ENCODE data around the gene ITLN2.

DNA sequence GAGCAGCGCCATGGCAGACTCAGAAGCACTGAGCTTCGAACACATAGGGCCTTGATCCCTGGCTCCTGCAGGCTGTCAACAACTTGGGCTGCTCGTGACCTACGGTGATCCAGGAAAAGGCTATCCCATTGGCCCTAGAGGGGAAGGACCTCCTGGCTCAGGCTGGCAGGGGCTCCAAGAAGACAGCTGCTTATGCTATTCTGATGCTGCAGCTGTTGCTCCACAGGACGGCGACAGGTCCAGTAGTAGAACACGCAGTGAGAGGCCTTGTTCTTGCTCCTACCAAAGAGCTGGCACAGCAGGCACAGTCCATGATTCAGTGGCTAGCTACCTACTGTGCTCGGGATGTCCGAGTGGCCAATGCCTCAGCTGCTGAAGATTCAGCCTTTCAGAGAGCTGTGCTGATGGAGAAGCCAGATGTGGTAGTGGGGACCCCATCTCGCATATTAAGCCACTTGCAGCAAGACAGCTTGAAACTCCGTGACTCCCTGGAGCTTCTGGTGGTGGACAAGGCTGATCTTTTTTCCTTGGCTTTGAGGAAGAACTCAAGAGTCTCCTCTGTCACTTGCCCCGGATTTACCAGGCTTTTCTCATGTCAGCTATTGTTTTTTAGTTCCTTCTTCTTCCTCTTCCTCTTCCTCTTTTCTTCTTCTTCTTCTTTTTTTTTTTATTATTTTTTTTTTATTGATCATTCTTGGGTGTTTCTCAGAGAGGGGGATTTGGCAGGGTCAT lies 18.9 kb downstream of the ITLN2 start:
- TF ChIP-seq, protein P1, sequence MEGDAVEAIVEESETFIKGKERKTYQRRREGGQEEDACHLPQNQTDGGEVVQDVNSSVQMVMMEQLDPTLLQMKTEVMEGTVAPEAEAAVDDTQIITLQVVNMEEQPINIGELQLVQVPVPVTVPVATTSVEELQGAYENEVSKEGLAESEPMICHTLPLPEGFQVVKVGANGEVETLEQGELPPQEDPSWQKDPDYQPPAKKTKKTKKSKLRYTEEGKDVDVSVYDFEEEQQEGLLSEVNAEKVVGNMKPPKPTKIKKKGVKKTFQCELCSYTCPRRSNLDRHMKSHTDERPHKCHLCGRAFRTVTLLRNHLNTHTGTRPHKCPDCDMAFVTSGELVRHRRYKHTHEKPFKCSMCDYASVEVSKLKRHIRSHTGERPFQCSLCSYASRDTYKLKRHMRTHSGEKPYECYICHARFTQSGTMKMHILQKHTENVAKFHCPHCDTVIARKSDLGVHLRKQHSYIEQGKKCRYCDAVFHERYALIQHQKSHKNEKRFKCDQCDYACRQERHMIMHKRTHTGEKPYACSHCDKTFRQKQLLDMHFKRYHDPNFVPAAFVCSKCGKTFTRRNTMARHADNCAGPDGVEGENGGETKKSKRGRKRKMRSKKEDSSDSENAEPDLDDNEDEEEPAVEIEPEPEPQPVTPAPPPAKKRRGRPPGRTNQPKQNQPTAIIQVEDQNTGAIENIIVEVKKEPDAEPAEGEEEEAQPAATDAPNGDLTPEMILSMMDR (IDR thresholded peaks at IDR 0.05 in 2 of 3, conservative IDR thresholded peaks at IDR 0.05 in 1 of 3; ENCODE audit: borderline replicate concordance in 1 of 3, insufficient read depth in 1 of 3, low read depth in 2 of 3, low read length in 2 of 3) = no peak
- TF ChIP-seq POLR2AphosphoS5 (IDR thresholded peaks at IDR 0.05; ENCODE audit: low read depth, low read length) = no peak
- no peak for TF ChIP-seq EZH2phosphoT487 (IDR thresholded peaks at IDR 0.05; ENCODE audit: borderline replicate concordance)
- TF ChIP-seq POLR2A (IDR thresholded peaks at IDR 0.05; ENCODE audit: borderline replicate concordance, extremely low read depth, insufficient read depth, insufficient read length) = no peak
- TF ChIP-seq, protein P2, sequence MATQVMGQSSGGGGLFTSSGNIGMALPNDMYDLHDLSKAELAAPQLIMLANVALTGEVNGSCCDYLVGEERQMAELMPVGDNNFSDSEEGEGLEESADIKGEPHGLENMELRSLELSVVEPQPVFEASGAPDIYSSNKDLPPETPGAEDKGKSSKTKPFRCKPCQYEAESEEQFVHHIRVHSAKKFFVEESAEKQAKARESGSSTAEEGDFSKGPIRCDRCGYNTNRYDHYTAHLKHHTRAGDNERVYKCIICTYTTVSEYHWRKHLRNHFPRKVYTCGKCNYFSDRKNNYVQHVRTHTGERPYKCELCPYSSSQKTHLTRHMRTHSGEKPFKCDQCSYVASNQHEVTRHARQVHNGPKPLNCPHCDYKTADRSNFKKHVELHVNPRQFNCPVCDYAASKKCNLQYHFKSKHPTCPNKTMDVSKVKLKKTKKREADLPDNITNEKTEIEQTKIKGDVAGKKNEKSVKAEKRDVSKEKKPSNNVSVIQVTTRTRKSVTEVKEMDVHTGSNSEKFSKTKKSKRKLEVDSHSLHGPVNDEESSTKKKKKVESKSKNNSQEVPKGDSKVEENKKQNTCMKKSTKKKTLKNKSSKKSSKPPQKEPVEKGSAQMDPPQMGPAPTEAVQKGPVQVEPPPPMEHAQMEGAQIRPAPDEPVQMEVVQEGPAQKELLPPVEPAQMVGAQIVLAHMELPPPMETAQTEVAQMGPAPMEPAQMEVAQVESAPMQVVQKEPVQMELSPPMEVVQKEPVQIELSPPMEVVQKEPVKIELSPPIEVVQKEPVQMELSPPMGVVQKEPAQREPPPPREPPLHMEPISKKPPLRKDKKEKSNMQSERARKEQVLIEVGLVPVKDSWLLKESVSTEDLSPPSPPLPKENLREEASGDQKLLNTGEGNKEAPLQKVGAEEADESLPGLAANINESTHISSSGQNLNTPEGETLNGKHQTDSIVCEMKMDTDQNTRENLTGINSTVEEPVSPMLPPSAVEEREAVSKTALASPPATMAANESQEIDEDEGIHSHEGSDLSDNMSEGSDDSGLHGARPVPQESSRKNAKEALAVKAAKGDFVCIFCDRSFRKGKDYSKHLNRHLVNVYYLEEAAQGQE (IDR thresholded peaks at IDR 0.05; ENCODE audit: low read depth) = no peak
- TF ChIP-seq RAD21 (IDR thresholded peaks at IDR 0.05; ENCODE audit: low read depth) = no peak
- no peak for TF ChIP-seq CBX3 (IDR thresholded peaks at IDR 0.05; ENCODE audit: low read depth)
- no peak for TF ChIP-seq SP1 (IDR thresholded peaks at IDR 0.05; ENCODE audit: low read depth)
- TF ChIP-seq, protein P3, sequence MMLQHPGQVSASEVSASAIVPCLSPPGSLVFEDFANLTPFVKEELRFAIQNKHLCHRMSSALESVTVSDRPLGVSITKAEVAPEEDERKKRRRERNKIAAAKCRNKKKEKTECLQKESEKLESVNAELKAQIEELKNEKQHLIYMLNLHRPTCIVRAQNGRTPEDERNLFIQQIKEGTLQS (IDR thresholded peaks at IDR 0.05) = no peak
- TF ChIP-seq SRF (IDR thresholded peaks at IDR 0.05; ENCODE audit: low read depth) = no peak
- no peak for TF ChIP-seq ELF1 (IDR thresholded peaks at IDR 0.05; ENCODE audit: borderline replicate concordance, low read depth)

All from HCT116 (cell line).